ENCODE results near the gene SERP1. TPM values are rescaled to one million over a fixed set of nuclear protein-coding genes. Genes with fewer than 3 reads are reported as not detected.

Gene SERP1
- total RNA-seq, result 88.8 and 103 TPM in 2 replicates

GRCh38 chr3:150546226-150547044, at the start of gene SERP1, which contains the start of gene EIF2A:
Gene SERP1, minus strand, starts transcription at chr3:150546496. Its CDS starts 361 bp downstream, at chr3:150546135.
Gene EIF2A, plus strand, starts transcription at chr3:150546787. Its CDS starts 16 bp downstream, at chr3:150546803.
- H3K4me1 Mint-ChIP-seq, result peaks cover 51% of the 10 kb centered on the region
- peak; percentile 100 for DNase-seq
- peaks cover 61% of the 10 kb centered on the region for H3K36me3 Mint-ChIP-seq (ENCODE audit: low read depth)
- H3K27me3 Mint-ChIP-seq, result no peaks in the 10 kb centered on the region
- peak within 1 kb of the TSS; percentile 95 for H3K27ac Mint-ChIP-seq
- peak within 1 kb of the TSS; percentile 90 for H3K4me3 Mint-ChIP-seq
- intact Hi-C loops (cut with micrococcal nuclease), result loop anchor here (1.0 to 2.0 kb wide), 8 partner anchors 36 to 844 kb away; partner anchors contain the start of genes ERICH6, GPR171, SELENOT and SIAH2
- no peaks in the 10 kb centered on the region for H3K9me3 Mint-ChIP-seq

GRCh38 chr3:150594150-150594549, 47.9 kb upstream of the SERP1 start:
- Mint-ChIP-seq H3K27me3 (no peaks in the 10 kb centered on the region), H3K36me3 (ENCODE audit: low read depth) (peaks cover 9% of the 10 kb centered on the region), H3K27ac (no peak overlapping the region), H3K4me3 (no peak overlapping the region), H3K9me3 (no peaks in the 10 kb centered on the region), H3K4me1 (peaks cover 13% of the 10 kb centered on the region)
- no peak for DNase-seq
- intact Hi-C loops (cut with micrococcal nuclease), result no loop called here

GRCh38 chr3:150589759-150590158, 43.5 kb upstream of the SERP1 start:
- Mint-ChIP-seq H3K4me1 (peaks cover 17% of the 10 kb centered on the region), H3K9me3 (no peaks in the 10 kb centered on the region), H3K36me3 (ENCODE audit: low read depth) (peaks cover 20% of the 10 kb centered on the region), H3K4me3 (no peak overlapping the region), H3K27ac (no peak overlapping the region), H3K27me3 (no peaks in the 10 kb centered on the region)
- DNase-seq, result no peak
- intact Hi-C loops (cut with micrococcal nuclease), result no loop called here

GRCh38 chr3:150588027-150588830, 41.9 kb upstream of the SERP1 start:
- intact Hi-C loops (cut with micrococcal nuclease), result no loop called here
- Mint-ChIP-seq H3K36me3 (ENCODE audit: low read depth) (peaks cover 23% of the 10 kb centered on the region), H3K27me3 (no peaks in the 10 kb centered on the region), H3K4me1 (peaks cover 17% of the 10 kb centered on the region), H3K9me3 (no peaks in the 10 kb centered on the region), H3K27ac (no peak overlapping the region), H3K4me3 (no peak overlapping the region)
- DNase-seq, result no peak

- Mint-ChIP-seq H3K4me3 (peak overlapping the region; percentile 8), H3K4me1 (peaks cover 15% of the 10 kb centered on the region), H3K9me3 (no peaks in the 10 kb centered on the region), H3K27me3 (no peaks in the 10 kb centered on the region), H3K27ac (peak overlapping the region; percentile 78), H3K36me3 (ENCODE audit: low read depth) (peaks cover 44% of the 10 kb centered on the region)
- DNase-seq, result no peak
- intact Hi-C loops (cut with micrococcal nuclease), result loop anchor here (1.0 to 2.0 kb wide), 3 partner anchors 20 to 98 kb away; partner anchors contain the start of genes EIF2A, SELENOT and SERP1
Observed at GRCh38 chr3:150583028-150583427, 36.7 kb upstream of the SERP1 start.

GRCh38 chr3:150582620-150583019, 36.3 kb upstream of the SERP1 start:
- H3K36me3 Mint-ChIP-seq (ENCODE audit: low read depth), result peaks cover 47% of the 10 kb centered on the region
- H3K27me3 Mint-ChIP-seq, result no peaks in the 10 kb centered on the region
- intact Hi-C loops (cut with micrococcal nuclease), result loop anchor here (1.0 to 2.0 kb wide), 3 partner anchors 20 to 99 kb away; partner anchors contain the start of genes EIF2A, SELENOT and SERP1
- H3K4me1 Mint-ChIP-seq, result peaks cover 18% of the 10 kb centered on the region
- H3K4me3 Mint-ChIP-seq, result no peak overlapping the region
- DNase-seq, result no peak
- H3K27ac Mint-ChIP-seq, result peak overlapping the region; percentile 78
- H3K9me3 Mint-ChIP-seq, result no peaks in the 10 kb centered on the region

- peaks cover 21% of the 10 kb centered on the region for H3K4me1 Mint-ChIP-seq
- H3K9me3 Mint-ChIP-seq, result no peaks in the 10 kb centered on the region
- H3K36me3 Mint-ChIP-seq (ENCODE audit: low read depth), result peaks cover 55% of the 10 kb centered on the region
- no peak overlapping the region for H3K4me3 Mint-ChIP-seq
- H3K27me3 Mint-ChIP-seq, result no peaks in the 10 kb centered on the region
- intact Hi-C loops (cut with micrococcal nuclease), result no loop called here
- no peak for DNase-seq
- no peak overlapping the region for H3K27ac Mint-ChIP-seq
Observed at GRCh38 chr3:150581174-150581573, 34.9 kb upstream of the SERP1 start.

- no peaks in the 10 kb centered on the region for H3K9me3 Mint-ChIP-seq
- no peak overlapping the region for H3K4me3 Mint-ChIP-seq
- intact Hi-C loops (cut with micrococcal nuclease), result no loop called here
- H3K36me3 Mint-ChIP-seq (ENCODE audit: low read depth), result peaks cover 51% of the 10 kb centered on the region
- peaks cover 18% of the 10 kb centered on the region for H3K4me1 Mint-ChIP-seq
- H3K27ac Mint-ChIP-seq, result no peak overlapping the region
- DNase-seq, result no peak
- H3K27me3 Mint-ChIP-seq, result no peaks in the 10 kb centered on the region
Observed at GRCh38 chr3:150577855-150578254, 31.6 kb upstream of the SERP1 start.

- no peaks in the 10 kb centered on the region for H3K4me1 Mint-ChIP-seq
- intact Hi-C loops (cut with micrococcal nuclease), result no loop called here
- H3K9me3 Mint-ChIP-seq, result no peaks in the 10 kb centered on the region
- no peak overlapping the region for H3K4me3 Mint-ChIP-seq
- H3K27me3 Mint-ChIP-seq, result no peaks in the 10 kb centered on the region
- no peak for DNase-seq
- peaks cover 51% of the 10 kb centered on the region for H3K36me3 Mint-ChIP-seq (ENCODE audit: low read depth)
- H3K27ac Mint-ChIP-seq, result no peak overlapping the region
Observed at GRCh38 chr3:150567328-150567727, 21.0 kb upstream of the SERP1 start.

GRCh38 chr3:150564243-150564642, 17.9 kb upstream of the SERP1 start:
- peaks cover 47% of the 10 kb centered on the region for H3K36me3 Mint-ChIP-seq (ENCODE audit: low read depth)

GRCh38 chr3:150557725-150558124, 11.4 kb upstream of the SERP1 start:
- Mint-ChIP-seq H3K9me3 (no peaks in the 10 kb centered on the region), H3K36me3 (ENCODE audit: low read depth) (peaks cover 49% of the 10 kb centered on the region), H3K27ac (no peak overlapping the region), H3K4me1 (peaks cover 22% of the 10 kb centered on the region), H3K27me3 (no peaks in the 10 kb centered on the region), H3K4me3 (no peak overlapping the region)
- DNase-seq, result no peak
- intact Hi-C loops (cut with micrococcal nuclease), result no loop called here

More at GRCh38 chr3:150564243-150564642, 17.9 kb upstream of the SERP1 start:
- H3K27me3 Mint-ChIP-seq, result no peaks in the 10 kb centered on the region
- DNase-seq, result no peak
- H3K4me1 Mint-ChIP-seq, result peaks cover 2% of the 10 kb centered on the region
- intact Hi-C loops (cut with micrococcal nuclease), result no loop called here
- no peaks in the 10 kb centered on the region for H3K9me3 Mint-ChIP-seq
- no peak overlapping the region for H3K27ac Mint-ChIP-seq
- no peak overlapping the region for H3K4me3 Mint-ChIP-seq

GRCh38 chr3:150556792-150557191, 10.5 kb upstream of the SERP1 start:
- Mint-ChIP-seq H3K27me3 (no peaks in the 10 kb centered on the region), H3K27ac (no peak overlapping the region), H3K4me1 (peaks cover 24% of the 10 kb centered on the region), H3K9me3 (no peaks in the 10 kb centered on the region), H3K4me3 (no peak overlapping the region), H3K36me3 (ENCODE audit: low read depth) (peaks cover 47% of the 10 kb centered on the region)
- DNase-seq, result no peak
- intact Hi-C loops (cut with micrococcal nuclease), result no loop called here

GRCh38 chr3:150555859-150556436, 9.7 kb upstream of the SERP1 start:
- intact Hi-C loops (cut with micrococcal nuclease), result no loop called here
- Mint-ChIP-seq H3K27ac (no peak overlapping the region), H3K4me1 (peaks cover 26% of the 10 kb centered on the region), H3K9me3 (no peaks in the 10 kb centered on the region), H3K36me3 (ENCODE audit: low read depth) (peaks cover 48% of the 10 kb centered on the region), H3K4me3 (no peak overlapping the region), H3K27me3 (no peaks in the 10 kb centered on the region)
- DNase-seq, result no peak
